Tongue (tissue), 1 donor: ENCODE measurements around the gene TRAF1. TPM values are rescaled to one million over a fixed set of nuclear protein-coding genes. Genes with fewer than 3 reads are reported as not detected.

Experiments used
- total RNA-seq: library from RNA; depleted of rRNA; stranded (reverse); fragments of >200 nt; gene quantifications from one replicate; pipeline ENCODE4 v1.2.3, GENCODE V29; 2014

The TRAF1 gene
- total RNA-seq, 1 donor from 2014 or later = 5.1 TPM

Other genes starting within 250 kb of the TRAF1 start
- 14.4 TPM for gene MEGF9, start 212.3 kb downstream of the TRAF1 start, total RNA-seq
- 48.5 TPM for gene FBXW2, start 133.4 kb downstream of the TRAF1 start, total RNA-seq
- gene PSMD5, start 83.9 kb downstream of the TRAF1 start, total RNA-seq = 24.1 TPM
- 39.1 TPM for gene PHF19, start 49.6 kb downstream of the TRAF1 start, total RNA-seq
- 9.2 TPM for gene C5, start 123.5 kb upstream of the TRAF1 start, total RNA-seq
- gene CNTRL, start 148.2 kb upstream of the TRAF1 start, total RNA-seq = 19.8 TPM